Prostate gland (tissue), 2 donors: ENCODE measurements around the gene ATAD2B.

Experiments used
- POLR2A ChIP-seq: fragments of 450-650 bp; IDR thresholded peaks from one replicate; pipeline ENCODE4 v1.6.1; 2016; ENCODE audit warnings: antibody characterized with exemption, mild to moderate bottlenecking
- POLR2AphosphoS5 ChIP-seq: sonication (generic); formaldehyde crosslinking; IDR thresholded peaks from one replicate; pipeline ENCODE4 v1.6.1; 2017; ENCODE audit warnings: antibody characterized with exemption
- TF ChIP-seq, protein P1 (sequence below), 4 experiments: fragments of 200-600 bp in 2 of 4; fragments of 450-650 bp in 2 of 4; sonication (generic) in 2 of 4; IDR thresholded peaks; 1 replicate in 3 of 4; 2 replicates in 1 of 4; pipeline ENCODE4 v1.5.1; 2016 to 2019; ENCODE audit warnings: antibody characterized with exemption in 4 of 4, mild to moderate bottlenecking in 2 of 4, moderate library complexity in 2 of 4

GRCh38 chr2:23915327-23915726 is 11.6 kb downstream of the ATAD2B start:
- TF ChIP-seq POLR2AphosphoS5 (no peak), POLR2A (no peak)
- TF ChIP-seq, protein P1, sequence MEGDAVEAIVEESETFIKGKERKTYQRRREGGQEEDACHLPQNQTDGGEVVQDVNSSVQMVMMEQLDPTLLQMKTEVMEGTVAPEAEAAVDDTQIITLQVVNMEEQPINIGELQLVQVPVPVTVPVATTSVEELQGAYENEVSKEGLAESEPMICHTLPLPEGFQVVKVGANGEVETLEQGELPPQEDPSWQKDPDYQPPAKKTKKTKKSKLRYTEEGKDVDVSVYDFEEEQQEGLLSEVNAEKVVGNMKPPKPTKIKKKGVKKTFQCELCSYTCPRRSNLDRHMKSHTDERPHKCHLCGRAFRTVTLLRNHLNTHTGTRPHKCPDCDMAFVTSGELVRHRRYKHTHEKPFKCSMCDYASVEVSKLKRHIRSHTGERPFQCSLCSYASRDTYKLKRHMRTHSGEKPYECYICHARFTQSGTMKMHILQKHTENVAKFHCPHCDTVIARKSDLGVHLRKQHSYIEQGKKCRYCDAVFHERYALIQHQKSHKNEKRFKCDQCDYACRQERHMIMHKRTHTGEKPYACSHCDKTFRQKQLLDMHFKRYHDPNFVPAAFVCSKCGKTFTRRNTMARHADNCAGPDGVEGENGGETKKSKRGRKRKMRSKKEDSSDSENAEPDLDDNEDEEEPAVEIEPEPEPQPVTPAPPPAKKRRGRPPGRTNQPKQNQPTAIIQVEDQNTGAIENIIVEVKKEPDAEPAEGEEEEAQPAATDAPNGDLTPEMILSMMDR (IDR thresholded peaks at IDR 0.05) = no peak
